Motor neuron (in vitro differentiated cells): Measurements from ENCODE around the gene FEN1. TPM values are rescaled to one million over a fixed set of nuclear protein-coding genes. Genes with fewer than 3 reads are reported as not detected.

Source experiments
- ATAC-seq, 8 experiments: fragments of 200-7000 bp; cut with Tn5 transposase; replicated peaks in 6 of 8; 2 replicates each; pipeline ENCODE4 v1.8.0; 2021; ENCODE audit warnings: mild to moderate bottlenecking in 8 of 8, moderate library complexity in 8 of 8
- H3K27ac ChIP-seq, 2 donors: fragments of 250-450 bp; sonication (Bioruptor Pico); 2 replicates each; pipeline ENCODE4 v1.9.0; 2021; ENCODE audit warnings: antibody characterized with exemption in 2 of 2, mild to moderate bottlenecking in 2 of 2, moderate library complexity in 1 of 2
- H3K4me1 ChIP-seq, 2 donors: fragments of 250-450 bp; sonication (Bioruptor Pico); replicated peaks in 1 of 2; 2 replicates each; pipeline ENCODE4 v1.6.1; 2021; ENCODE audit warnings: antibody characterized with exemption in 2 of 2, mild to moderate bottlenecking in 2 of 2, moderate library complexity in 1 of 2
- H3K4me3 ChIP-seq, 5 donors: fragments of 250-450 bp; sonication (Bioruptor Pico); 2 replicates each; pipeline ENCODE4 v1.9.0; 2021; ENCODE audit warnings: antibody characterized with exemption in 5 of 5, mild to moderate bottlenecking in 5 of 5, moderate library complexity in 4 of 5
- WGBS, 10 experiments: fragments of 450-650 bp; shearing (Covaris generic); methylation state at CpG; one replicate each; pipeline ENCODE4 v1.0.0; 2022; 5-methylcytosine and 5-hydroxymethylcytosine counted together
- in situ Hi-C, 9 experiments: fragments of 400-800 bp; cut with MboI; loops; one replicate each; pipeline ENCODE4 v1.15.0; 2021; ENCODE audit warnings: low sequenced_read_pairs in 9 of 9, low pct_unique_long_range_greater_than_20kb in 2 of 9; ENCODE audit not compliant: unreplicated experiment in 9 of 9
- total RNA-seq, 8 experiments: library from RNA; unstranded; fragments of 300-600 nt; gene quantifications; 2 replicates each; pipeline versions ENCODE4 v1.2.3 to v1.2.4, GENCODE V29; 2022

FEN1 gene
- total RNA-seq, 8 experiments from 2014 or later, result 7.5 to 59.0 (median 16.6) TPM

DNA sequence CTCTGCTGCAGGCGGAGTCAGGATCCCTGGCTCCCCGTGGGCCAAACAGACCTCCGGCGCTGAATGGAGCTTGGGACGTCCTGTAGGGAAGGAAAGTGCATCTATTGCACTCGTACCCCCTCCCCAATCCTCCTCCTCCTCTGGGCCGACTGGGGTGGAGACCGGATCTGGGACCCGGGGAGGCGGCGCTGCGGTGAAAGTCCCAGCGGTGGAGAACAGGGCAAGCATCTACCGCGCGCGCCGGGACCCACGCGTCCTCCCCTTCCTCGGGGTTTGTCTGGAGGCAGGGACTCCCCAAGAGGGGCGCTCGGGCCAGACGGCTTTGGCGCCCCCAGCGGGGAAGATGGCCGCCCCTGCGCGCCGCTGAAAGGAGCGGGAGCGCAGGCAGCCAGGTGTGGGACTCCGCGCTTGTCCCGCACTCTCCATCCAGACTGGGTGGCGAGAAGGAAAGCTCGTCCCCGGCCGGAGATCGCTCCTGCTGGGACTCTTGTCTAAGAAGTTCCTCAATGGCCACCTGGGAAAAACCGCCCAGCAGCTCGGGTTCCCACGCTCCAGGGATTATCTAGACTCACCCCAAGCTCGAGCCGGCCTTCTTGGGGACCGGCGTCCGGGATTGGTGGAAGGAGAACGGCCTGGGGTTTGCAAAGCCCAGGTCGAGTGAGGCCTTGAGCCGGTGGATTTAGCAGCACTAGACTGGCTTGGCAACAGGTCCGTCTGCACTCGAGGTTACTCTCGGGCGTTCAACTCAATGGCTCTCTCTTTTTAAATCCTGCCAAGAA, 36.1 kb downstream of the FEN1 start:
- Histone ChIP-seq H3K4me1 (peaks cover 43 to 47% of the 10 kb centered on the region in 2 donors), H3K4me3 (peak overlapping the region; percentile 57 to 93 (median 90)), H3K27ac (peak overlapping the region; percentile 97 to 98)
- WGBS, 10 experiments, result 0 to 4% (median 0%) methylated on average over 10 to 24 of the region's 55 CpGs; no CpG with 5 or more reads in 6 of the 10 experiments
- in situ Hi-C loops, result no loop called here
- ATAC-seq, result peak; percentile 4 to 23 (median 10)

DNA sequence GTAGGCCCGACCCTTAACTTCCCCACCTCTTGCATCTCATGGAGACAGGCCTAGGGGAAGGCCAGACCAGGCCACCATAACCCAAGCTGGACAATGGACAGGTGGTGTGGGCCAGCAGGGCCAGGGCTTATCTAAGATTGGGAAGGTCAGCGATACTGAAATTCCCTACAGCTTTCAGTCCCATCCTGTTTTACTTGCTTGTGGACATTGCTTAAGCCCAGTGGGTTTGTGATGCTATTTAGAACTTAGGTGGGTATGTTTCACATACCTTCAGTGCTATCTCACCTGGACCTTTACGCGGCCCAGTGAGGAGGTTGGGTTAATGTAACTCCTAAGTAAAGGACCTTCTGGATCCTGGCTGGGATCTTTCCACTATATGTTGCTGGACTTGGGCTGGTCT, 37.1 kb downstream of the FEN1 start:
- H3K4me1 ChIP-seq, result peaks cover 53 to 57% of the 10 kb centered on the region in 2 donors
- peak overlapping the region in 1 of 2 donors; percentile 98 for H3K27ac ChIP-seq
- H3K4me3 ChIP-seq, result peak overlapping the region; percentile 57 to 93 (median 90)
- in situ Hi-C loops, result no loop called here
- no peak for ATAC-seq
- 12 to 86% (median 51%) methylated on average over 1 to 4 of the region's 4 CpGs; no CpG with 5 or more reads in 4 of the 10 experiments for WGBS, 10 experiments

DNA sequence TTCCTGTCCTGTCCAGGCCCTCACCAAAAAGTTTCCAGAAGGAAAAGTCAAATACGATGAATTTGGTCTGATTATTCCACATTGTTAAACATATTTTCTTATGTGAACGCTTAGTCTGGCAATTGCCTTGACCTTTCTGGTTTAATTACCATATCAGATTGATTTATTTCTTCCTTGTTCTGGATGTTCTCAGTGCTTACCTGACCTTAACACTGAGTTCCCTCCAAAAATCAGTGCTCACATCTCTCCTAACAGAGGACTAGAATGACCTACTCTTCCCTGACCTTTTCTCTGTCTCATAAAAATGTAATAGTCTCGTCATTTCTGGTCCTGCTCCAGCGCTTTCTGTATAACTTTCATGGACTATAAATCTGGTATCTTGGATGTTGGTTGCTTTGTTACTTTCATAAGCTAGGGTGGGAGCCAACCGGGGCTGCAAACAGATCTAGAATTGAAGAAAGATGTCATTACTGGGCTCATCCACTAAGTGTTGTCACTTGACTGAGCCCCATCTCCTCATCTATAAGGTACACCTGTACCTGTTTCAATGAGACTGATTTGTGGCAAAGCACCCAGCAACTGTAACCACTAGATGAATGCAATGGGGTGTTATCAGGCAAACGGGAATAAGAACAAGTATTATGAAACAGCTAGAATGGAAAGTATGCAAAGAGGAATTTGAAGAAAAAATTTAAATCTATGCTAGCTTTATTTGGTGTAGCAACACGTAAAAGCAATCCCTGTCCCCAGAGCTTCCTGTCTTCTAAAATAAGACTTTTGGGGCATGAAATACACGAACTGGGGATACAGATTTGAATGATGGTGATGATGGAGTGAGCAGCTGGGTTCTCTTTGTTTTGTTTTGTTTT, 37.8 kb downstream of the FEN1 start:
- in situ Hi-C loops, result no loop called here
- no peak for ATAC-seq
- peaks cover 59 to 63% of the 10 kb centered on the region in 2 donors for H3K4me1 ChIP-seq
- peak overlapping the region; percentile 57 to 93 (median 90) for H3K4me3 ChIP-seq
- no peak overlapping the region for H3K27ac ChIP-seq
- 2 to 73% (median 29%) methylated on average over 2 to 8 of the region's 8 CpGs; no CpG with 5 or more reads in 1 of the 10 experiments for WGBS, 10 experiments

DNA sequence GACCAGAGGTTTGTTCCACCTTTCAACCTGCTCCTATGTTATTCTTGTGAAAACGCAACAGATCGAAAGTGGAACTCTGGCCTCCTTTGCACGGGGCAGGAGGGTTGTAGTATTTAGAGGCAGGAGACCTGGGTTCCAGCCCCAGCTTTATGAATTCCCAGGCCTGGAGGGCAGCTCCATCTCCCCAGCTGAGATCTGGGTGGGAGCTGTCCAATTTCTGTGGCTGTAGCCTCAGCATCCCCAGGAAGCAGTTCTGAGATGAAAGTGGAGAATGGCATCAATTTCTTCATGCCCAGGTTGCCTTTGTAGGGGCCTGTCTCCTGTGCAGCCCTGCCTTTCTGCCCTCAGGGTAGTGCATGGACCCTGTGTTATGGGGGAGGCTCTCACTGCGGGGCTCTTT, 39.5 kb downstream of the FEN1 start:
- Histone ChIP-seq H3K27ac (peak overlapping the region in 1 of 2 donors; percentile 28), H3K4me3 (no peak overlapping the region), H3K4me1 (peaks cover 49 to 54% of the 10 kb centered on the region in 2 donors)
- in situ Hi-C loops, result no loop called here
- no peak for ATAC-seq
- WGBS, 10 experiments, result 90 to 94% methylated on average over 2 to 3 of the region's 4 CpGs; no CpG with 5 or more reads in 8 of the 10 experiments

DNA sequence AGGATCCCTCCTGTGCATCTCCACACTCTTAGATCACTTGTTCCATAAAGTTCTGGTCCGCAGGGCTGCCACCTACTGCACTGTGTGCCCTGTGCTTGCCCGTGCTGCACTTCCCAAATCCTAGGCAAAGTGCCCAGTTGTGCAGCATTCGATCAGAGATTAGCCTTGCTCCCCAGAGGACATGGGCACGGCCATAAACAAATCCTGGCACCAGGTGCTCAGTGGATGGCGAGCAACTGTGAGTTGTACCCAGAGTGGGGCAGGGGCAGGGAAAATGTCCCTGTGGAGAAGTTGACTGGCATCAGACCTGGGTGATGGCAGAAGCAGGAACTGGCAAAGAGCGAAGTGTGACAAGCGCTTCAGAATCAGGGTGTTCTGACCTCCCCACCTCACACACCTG, 40.0 kb downstream of the FEN1 start:
- peaks cover 49 to 52% of the 10 kb centered on the region in 2 donors for H3K4me1 ChIP-seq

DNA sequence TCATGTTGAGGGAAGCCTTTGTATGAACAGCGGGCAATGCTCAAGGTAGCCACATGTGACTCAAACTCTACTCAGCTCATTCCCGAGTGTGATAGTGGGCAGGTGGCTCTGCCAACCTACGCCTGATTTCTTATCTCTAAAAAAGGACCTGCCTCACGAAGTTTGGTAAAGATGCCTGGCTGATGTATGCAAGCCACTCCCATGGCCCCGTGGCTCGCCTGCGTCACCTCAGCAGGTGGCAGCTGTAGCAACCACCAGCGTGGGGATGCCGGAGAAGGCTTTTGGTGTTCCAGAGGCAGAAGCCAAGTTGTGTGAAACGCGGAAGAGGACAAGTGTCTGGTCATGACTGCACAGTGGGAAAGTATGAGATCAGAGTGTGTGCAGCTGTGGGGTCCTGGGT, 40.8 kb downstream of the FEN1 start:
- no peak for ATAC-seq
- H3K4me1 ChIP-seq, result peaks cover 49 to 52% of the 10 kb centered on the region in 2 donors
- in situ Hi-C loops, result no loop called here
- no peak overlapping the region for H3K4me3 ChIP-seq
- H3K27ac ChIP-seq, result no peak overlapping the region
- WGBS, 10 experiments, result 83 to 100% (median 90%) methylated on average over 1 to 3 of the region's 11 CpGs; no CpG with 5 or more reads in 4 of the 10 experiments

More for the DNA sequence above, 40.0 kb downstream of the FEN1 start:
- ATAC-seq, result no peak
- in situ Hi-C loops, result no loop called here
- H3K4me3 ChIP-seq, result no peak overlapping the region
- 79 to 92% (median 80%) methylated on average over 2 to 7 of the region's 7 CpGs; no CpG with 5 or more reads in 7 of the 10 experiments for WGBS, 10 experiments
- H3K27ac ChIP-seq, result no peak overlapping the region

DNA sequence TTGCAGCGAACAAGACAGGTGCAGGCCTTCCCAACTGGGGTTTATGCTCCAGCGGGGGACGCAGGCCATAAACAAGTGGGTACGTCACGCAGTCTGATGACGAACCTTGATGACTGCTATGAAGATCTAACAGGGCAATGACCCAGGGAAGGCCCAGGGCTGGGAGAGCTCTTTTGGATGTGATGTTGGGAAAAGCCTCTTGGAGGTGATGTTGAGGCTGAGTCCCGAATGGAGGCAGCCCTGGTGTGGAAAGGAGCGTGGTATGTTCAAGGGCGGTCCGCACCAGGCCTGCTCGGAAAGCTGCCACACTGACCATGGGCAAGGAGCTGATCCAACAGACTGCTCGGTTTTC, 41.2 kb downstream of the FEN1 start:
- peak overlapping the region; percentile 79 to 83 for H3K27ac ChIP-seq
- in situ Hi-C loops, result no loop called here
- peak in 1 of 8 experiments; percentile 3 for ATAC-seq
- 83 to 100% (median 92%) methylated on average over 1 to 8 of the region's 12 CpGs; no CpG with 5 or more reads in 4 of the 10 experiments for WGBS, 10 experiments
- peaks cover 49 to 52% of the 10 kb centered on the region in 2 donors for H3K4me1 ChIP-seq
- no peak overlapping the region for H3K4me3 ChIP-seq

DNA sequence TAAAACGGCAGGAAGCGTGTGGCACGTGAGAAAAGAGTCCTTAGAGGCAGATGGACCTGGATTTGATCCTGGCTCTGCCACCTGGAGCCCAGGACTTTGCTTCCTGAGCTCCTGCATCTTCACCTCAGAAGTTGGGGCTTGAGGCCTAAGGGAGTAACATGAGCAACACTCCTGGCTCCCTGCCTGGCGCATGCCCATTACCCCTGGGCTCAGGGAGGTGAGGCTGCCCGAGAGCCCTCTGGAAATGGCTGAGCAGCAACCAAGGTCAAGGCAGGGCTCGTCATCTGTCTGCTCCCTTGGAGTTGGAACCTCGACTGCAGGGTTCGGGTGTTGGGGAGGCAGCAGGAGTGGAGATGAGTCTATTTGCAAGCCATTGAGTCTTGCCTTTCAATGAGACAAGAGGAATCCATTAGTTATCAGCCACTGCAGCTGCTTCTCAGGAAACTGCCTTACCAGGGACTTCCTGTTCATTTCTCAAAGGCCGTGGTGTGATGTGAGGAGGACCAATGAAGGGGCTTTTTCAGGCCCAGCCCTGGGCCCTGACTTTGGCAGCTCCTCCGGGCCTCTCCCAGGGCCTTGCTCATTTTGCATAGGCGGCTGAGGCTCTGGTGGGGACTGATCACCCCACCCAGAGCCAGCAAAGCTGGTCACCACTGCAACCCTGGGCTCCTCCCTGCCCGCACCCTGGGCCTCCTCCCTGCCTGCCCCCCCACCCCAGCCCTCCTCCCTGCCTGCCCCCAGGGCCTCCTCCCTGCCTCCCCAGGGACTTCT, 41.8 kb downstream of the FEN1 start:
- 20 to 100% (median 50%) methylated on average over 1 to 5 of the region's 12 CpGs; no CpG with 5 or more reads in 5 of the 10 experiments for WGBS, 10 experiments
- H3K4me1 ChIP-seq, result peaks cover 49 to 52% of the 10 kb centered on the region in 2 donors
- ATAC-seq, result peak; percentile 79 to 95 (median 88)
- in situ Hi-C loops, result no loop called here
- peak overlapping the region; percentile 79 to 83 for H3K27ac ChIP-seq
- peak overlapping the region in 1 of 5 donors; percentile 0 for H3K4me3 ChIP-seq

DNA sequence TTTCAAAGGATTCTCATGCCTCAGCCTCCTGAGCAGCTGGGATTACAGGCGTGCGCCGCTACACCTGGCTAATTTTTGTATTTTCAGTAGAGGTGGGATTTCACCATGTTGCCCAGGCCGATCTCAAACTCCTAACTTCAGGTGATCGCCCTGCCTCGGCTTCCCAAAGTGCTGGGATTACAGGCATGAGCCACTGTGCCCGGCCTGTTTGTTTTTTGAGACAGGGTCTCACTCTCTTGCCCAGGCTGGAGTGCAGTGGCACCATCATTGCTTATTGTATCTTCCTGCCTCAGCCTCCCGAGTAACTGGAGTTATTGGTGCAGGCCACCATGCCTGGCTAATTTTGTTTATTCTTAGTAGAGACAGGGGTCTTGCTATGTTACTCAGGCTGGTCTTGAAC, 43.5 kb downstream of the FEN1 start:
- WGBS, 10 experiments, result 92 to 100% (median 100%) methylated on average over 2 to 6 of the region's 8 CpGs; no CpG with 5 or more reads in 1 of the 10 experiments
- peak overlapping the region in 1 of 2 donors; percentile 3 for H3K27ac ChIP-seq
- in situ Hi-C loops, result no loop called here
- no peak for ATAC-seq
- no peak overlapping the region for H3K4me3 ChIP-seq
- peaks cover 40% of the 10 kb centered on the region in 2 donors for H3K4me1 ChIP-seq

DNA sequence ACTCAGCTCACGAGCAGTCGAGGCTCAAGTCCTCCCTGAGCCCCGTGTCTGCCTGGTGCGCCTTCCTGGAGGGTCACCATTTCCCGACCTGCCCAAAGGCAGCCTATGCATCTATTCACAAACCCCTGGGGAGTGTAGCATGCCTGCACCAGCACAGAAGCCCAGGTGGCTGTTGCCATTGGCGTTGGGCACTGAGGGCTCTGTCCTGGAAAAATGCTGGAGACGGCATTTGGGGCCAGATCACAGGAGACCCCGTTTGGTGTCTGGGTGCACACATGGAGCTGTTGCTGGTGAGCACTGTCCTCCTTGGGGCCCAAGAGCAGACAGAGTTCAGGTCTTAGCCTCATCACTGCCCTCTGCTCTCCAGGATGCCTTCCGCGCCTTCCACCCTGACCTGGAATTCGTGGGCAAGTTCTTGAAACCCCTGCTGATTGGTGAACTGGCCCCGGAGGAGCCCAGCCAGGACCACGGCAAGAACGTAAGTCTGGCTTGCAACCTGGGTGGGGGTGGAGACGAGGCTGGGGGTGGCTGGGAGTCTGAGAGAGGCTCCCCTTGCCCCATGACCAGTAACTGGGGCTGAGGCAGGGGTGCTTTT, 44.8 kb downstream of the FEN1 start:
- Histone ChIP-seq H3K4me3 (no peak overlapping the region), H3K27ac (no peak overlapping the region)
- 60 to 100% (median 87%) methylated on average over 1 to 6 of the region's 15 CpGs; no CpG with 5 or more reads in 3 of the 10 experiments for WGBS, 10 experiments

DNA sequence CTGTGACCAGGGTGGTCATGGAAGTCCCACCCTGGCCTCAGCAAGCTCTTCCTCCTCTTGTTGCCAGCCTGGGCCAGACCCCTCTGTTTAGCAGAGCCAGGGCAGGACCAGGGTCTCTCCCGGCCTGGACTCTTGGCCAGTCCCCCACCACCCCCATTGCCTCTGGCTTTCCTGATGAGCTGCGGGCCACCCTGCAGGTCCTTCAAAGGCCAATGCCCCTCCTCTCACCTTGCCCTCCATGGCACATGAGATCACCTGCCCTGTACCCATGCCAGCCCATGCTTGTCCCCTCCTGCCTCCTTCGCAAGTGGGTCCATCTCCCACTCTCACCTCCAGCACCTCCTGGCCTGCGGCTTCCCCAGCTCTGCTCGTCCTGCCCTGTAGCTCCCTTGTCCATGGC, 45.8 kb downstream of the FEN1 start:
- no peak overlapping the region for H3K27ac ChIP-seq
- H3K4me3 ChIP-seq, result no peak overlapping the region
- no peak for ATAC-seq
- WGBS, 10 experiments, result 80 to 100% (median 88%) methylated on average over 1 to 3 of the region's 5 CpGs; no CpG with 5 or more reads in 6 of the 10 experiments
- H3K4me1 ChIP-seq, result peaks cover 23 to 24% of the 10 kb centered on the region in 2 donors
- in situ Hi-C loops, result no loop called here

More for the DNA sequence above, 44.8 kb downstream of the FEN1 start:
- ATAC-seq, result no peak
- in situ Hi-C loops, result no loop called here
- H3K4me1 ChIP-seq, result peaks cover 27% of the 10 kb centered on the region in 2 donors

DNA sequence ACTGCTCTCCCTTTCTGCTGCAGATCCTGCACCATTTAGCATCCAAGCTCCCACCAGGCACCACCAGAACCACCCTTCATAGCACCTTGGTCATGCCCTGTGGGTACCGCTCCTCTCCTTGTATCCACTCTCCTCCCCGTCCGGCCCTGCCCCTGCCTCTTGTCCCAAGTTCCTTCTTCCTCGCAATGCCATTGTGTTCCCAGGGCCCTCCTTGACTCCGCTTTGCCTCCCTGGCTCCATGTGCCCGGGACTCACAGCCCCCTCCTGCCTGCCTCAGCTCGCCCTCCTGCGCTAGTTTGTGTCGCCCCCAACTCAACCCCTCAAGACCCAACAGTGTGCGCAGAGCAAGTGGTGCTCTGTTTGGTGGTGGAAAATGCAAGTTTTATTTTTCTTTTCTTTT, 46.2 kb downstream of the FEN1 start:
- in situ Hi-C loops, result no loop called here

More for the DNA sequence above, 46.2 kb downstream of the FEN1 start:
- 91 to 100% (median 96%) methylated on average over 1 to 8 of the region's 10 CpGs; no CpG with 5 or more reads in 3 of the 10 experiments for WGBS, 10 experiments
- no peak overlapping the region for H3K27ac ChIP-seq
- no peak overlapping the region for H3K4me3 ChIP-seq
- ATAC-seq, result no peak
- H3K4me1 ChIP-seq, result peaks cover 18 to 20% of the 10 kb centered on the region in 2 donors
